Peyer's patch (tissue), 4 donors: Measurements from ENCODE around the gene KCNMB3.

ENCODE experiments used
- CTCF ChIP-seq, 6 experiments: fragments of 450-650 bp in 4 of 6; fragments of 200-600 bp in 2 of 6; sonication (generic) in 1 of 6; IDR thresholded peaks; one replicate each; pipeline ENCODE4 v1.5.1; 2017 to 2019; ENCODE audit warnings: antibody characterized with exemption in 6 of 6, mild to moderate bottlenecking in 3 of 6, moderate library complexity in 1 of 6
- POLR2A ChIP-seq, 2 donors: fragments of 450-650 bp; IDR thresholded peaks; one replicate each; pipeline ENCODE4 v1.5.1; 2017; ENCODE audit warnings: antibody characterized with exemption in 2 of 2, mild to moderate bottlenecking in 2 of 2, moderate library complexity in 2 of 2

- TF ChIP-seq CTCF (IDR thresholded peaks at IDR 0.05) (no peak), POLR2A (IDR thresholded peaks at IDR 0.05) (no peak)
Observed at GRCh38 chr3:179265092-179265491, 14.2 kb upstream of the KCNMB3 start.
